Osteoblast (primary cell): ENCODE results near the gene FOSB. TPM values are rescaled to one million over a fixed set of nuclear protein-coding genes. Genes with fewer than 3 reads are reported as not detected.
A peak's percentile ranks its signal among the peaks of the same experiment; 100 is the strongest.

Source experiments
- DNase-seq: peaks from one replicate; pipeline ENCODE4 v3.0.0; 2011; ENCODE audit warnings: low spot score, mixed read lengths; ENCODE audit not compliant: insufficient read length; ENCODE audit errors: missing footprints
- H2AFZ ChIP-seq: 2 replicates; pipeline ENCODE4 v1.6.0; 2011; ENCODE audit warnings: mild to moderate bottlenecking, low read length
- H3K27ac ChIP-seq: 2 replicates; pipeline ENCODE4 v1.5.1; 2011; ENCODE audit warnings: mild to moderate bottlenecking, low read depth, low read length, moderate library complexity
- H3K27me3 ChIP-seq: 2 replicates; pipeline ENCODE4 v1.6.0; 2012; ENCODE audit warnings: mild to moderate bottlenecking, control low read depth, inconsistent platforms, low read length, moderate library complexity; ENCODE audit not compliant: insufficient read depth
- H3K36me3 ChIP-seq: 2 replicates; pipeline ENCODE4 v1.5.1; 2011; ENCODE audit warnings: mild to moderate bottlenecking, low read length, control low read depth, moderate library complexity; ENCODE audit not compliant: insufficient read depth
- H3K4me1 ChIP-seq: 2 replicates; pipeline ENCODE4 v1.5.1; 2011; ENCODE audit warnings: mild to moderate bottlenecking, low read length, control low read depth, moderate library complexity; ENCODE audit not compliant: insufficient read depth
- H3K4me2 ChIP-seq: 2 replicates; pipeline ENCODE4 v1.6.0; 2011; ENCODE audit warnings: mild to moderate bottlenecking, low read length; ENCODE audit not compliant: insufficient read depth
- H3K4me3 ChIP-seq: fragments of 200-600 bp; sonication (generic); 3 replicates; pipeline ENCODE4 v1.5.1; 2012; ENCODE audit warnings: mild to moderate bottlenecking, low read length, inconsistent platforms; ENCODE audit not compliant: insufficient read depth
- H3K79me2 ChIP-seq: 2 replicates; pipeline ENCODE4 v1.6.0; 2012; ENCODE audit warnings: mild to moderate bottlenecking, low read length, control low read depth, inconsistent platforms; ENCODE audit not compliant: insufficient read depth
- H3K9me3 ChIP-seq: 2 replicates; pipeline ENCODE4 v1.5.1; 2011; ENCODE audit warnings: low read depth, low read length, control low read depth
- H4K20me1 ChIP-seq: 2 replicates; pipeline ENCODE4 v1.6.0; 2012; ENCODE audit warnings: mild to moderate bottlenecking, low read length, control low read depth; ENCODE audit not compliant: insufficient read depth
- total RNA-seq: library from RNA; depleted of rRNA; stranded (reverse); fragments of >200 nt; gene quantifications from 2 replicates; pipeline ENCODE4 v1.2.3, GENCODE V29; 2012
- TF ChIP-seq, protein P1 (sequence below): IDR thresholded peaks from 2 replicates; pipeline ENCODE4 v1.5.1; 2011; ENCODE audit warnings: mild to moderate bottlenecking, low read depth, low read length, moderate library complexity; ENCODE audit errors: extremely low read depth

The FOSB gene
- total RNA-seq, 1 donor, result 3.3 TPM

DNA sequence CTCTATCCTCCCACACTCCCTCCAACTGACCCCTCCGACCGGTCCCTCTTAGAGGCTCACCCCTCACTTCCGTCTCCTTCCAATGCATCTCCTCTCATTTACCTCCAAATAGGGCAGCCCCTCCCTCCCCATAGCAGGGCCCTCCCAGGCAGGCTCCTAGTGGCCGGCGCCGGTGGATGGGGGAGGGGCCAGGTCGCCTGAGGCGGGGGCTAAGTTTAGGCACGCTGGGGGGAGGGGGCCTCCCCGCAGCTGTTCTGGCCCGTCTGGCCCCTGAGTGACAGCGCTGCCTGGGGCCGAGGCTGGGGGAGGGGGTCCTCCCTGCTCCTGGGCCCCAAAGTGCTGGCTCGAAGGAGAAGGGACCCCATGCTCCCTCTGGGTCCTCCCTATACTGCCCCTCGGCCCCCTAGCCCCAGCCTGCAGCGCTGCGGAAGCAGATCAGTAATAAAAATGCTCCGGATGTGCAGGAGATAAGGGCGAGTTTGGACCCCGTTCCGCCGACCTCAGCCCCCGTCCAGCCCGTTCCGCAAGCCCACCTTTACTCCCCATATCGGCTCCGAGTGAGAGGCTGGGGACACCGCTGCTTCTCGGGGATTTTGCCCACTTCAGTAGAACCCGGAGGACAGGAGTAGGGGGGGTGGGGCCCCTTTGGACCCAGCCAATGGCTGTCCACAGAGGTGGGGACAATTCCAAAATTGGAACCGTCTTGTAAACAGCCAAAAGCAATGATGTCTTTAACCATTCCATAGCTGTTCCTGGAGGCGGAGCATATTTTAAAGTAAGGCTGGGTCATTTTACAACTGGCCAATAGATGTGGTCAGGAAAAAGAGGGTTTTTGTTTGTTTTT lies 25.1 kb downstream of the FOSB start:
- H3K4me1 ChIP-seq, result peaks cover 14% of the 10 kb centered on the region
- no peaks in the 10 kb centered on the region for H3K9me3 ChIP-seq

DNA sequence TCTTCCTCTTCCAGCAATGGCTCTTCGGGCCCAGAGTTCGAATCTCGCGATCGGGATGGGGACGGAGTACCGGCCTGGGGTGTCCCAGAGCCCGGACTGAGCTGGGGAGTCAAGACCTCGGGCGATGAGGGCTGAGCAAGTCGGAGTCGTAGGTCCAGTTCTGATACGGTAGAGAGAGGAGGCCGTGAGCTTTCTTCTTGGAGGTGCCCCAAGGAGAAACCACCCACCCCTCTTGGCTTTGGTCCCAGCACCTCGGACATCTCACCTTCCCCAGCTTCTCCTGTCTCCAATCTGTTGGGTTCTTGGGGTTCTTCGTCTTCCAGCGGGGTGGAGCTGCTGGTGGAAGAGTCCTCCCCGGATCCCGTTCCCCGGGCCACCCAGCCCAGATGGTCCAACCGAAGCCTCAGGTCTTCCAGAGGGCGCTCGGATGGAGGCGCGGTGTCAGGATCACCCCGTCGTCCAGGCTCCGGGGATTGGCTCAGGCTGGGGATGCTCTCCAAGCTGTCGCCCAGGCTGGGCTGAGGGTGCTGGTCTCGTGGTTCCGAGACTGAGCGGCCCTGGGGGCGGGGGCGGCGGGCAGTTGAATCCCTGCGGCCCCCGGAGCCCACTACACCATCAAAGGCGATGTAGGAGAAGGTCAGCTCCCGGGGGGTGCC lies 26.6 kb downstream of the FOSB start:
- no peak overlapping the region for H3K27ac ChIP-seq
- H3K36me3 ChIP-seq, result no peaks in the 10 kb centered on the region
- H4K20me1 ChIP-seq, result peaks cover 6% of the 10 kb centered on the region
- H2AFZ ChIP-seq, result no peak overlapping the region
- no peaks in the 10 kb centered on the region for H3K9me3 ChIP-seq
- H3K4me1 ChIP-seq, result peaks cover 14% of the 10 kb centered on the region
- H3K27me3 ChIP-seq, result peaks cover 36% of the 10 kb centered on the region
- H3K79me2 ChIP-seq, result no peaks in the 10 kb centered on the region
- H3K4me2 ChIP-seq, result no peak overlapping the region
- TF ChIP-seq, protein P1, sequence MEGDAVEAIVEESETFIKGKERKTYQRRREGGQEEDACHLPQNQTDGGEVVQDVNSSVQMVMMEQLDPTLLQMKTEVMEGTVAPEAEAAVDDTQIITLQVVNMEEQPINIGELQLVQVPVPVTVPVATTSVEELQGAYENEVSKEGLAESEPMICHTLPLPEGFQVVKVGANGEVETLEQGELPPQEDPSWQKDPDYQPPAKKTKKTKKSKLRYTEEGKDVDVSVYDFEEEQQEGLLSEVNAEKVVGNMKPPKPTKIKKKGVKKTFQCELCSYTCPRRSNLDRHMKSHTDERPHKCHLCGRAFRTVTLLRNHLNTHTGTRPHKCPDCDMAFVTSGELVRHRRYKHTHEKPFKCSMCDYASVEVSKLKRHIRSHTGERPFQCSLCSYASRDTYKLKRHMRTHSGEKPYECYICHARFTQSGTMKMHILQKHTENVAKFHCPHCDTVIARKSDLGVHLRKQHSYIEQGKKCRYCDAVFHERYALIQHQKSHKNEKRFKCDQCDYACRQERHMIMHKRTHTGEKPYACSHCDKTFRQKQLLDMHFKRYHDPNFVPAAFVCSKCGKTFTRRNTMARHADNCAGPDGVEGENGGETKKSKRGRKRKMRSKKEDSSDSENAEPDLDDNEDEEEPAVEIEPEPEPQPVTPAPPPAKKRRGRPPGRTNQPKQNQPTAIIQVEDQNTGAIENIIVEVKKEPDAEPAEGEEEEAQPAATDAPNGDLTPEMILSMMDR, result no peak
- no peak overlapping the region for H3K4me3 ChIP-seq
- no peak for DNase-seq

More for the DNA sequence above, 25.1 kb downstream of the FOSB start:
- Histone ChIP-seq H3K27me3 (peaks cover 21% of the 10 kb centered on the region), H3K79me2 (no peaks in the 10 kb centered on the region), H3K4me2 (peak overlapping the region; percentile 79), H4K20me1 (peaks cover 6% of the 10 kb centered on the region), H3K36me3 (no peaks in the 10 kb centered on the region), H3K4me3 (peak overlapping the region; percentile 79), H3K27ac (no peak overlapping the region), H2AFZ (peak overlapping the region; percentile 93)
- peak; percentile 97 for DNase-seq
- TF ChIP-seq, protein P1, result no peak

DNA sequence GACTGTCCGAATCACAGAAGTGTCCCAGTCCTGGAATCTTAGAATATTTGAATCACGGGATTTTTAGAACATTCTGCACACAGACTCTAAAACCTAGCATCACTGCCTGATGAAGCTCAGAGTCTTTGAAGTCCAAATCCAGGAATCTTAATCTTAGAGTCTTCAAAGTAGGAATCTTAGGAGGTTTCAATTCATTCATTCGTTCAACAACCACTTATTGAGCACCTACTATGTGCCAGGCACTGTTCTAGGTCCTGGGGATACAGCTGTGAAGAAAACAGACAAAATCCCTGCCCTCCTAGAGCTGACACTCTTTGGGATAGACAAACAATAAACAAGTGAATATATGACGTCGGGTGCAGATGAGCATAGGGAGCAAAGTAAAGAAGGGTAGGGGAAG lies 27.4 kb downstream of the FOSB start:
- Histone ChIP-seq H3K4me1 (peaks cover 14% of the 10 kb centered on the region), H3K79me2 (no peaks in the 10 kb centered on the region), H3K27ac (no peak overlapping the region), H3K9me3 (no peaks in the 10 kb centered on the region), H2AFZ (no peak overlapping the region), H3K4me3 (no peak overlapping the region), H3K36me3 (no peaks in the 10 kb centered on the region), H3K27me3 (peaks cover 41% of the 10 kb centered on the region), H3K4me2 (no peak overlapping the region), H4K20me1 (peaks cover 6% of the 10 kb centered on the region)
- peak; percentile 71 for DNase-seq
- TF ChIP-seq, protein P1, result no peak

DNA sequence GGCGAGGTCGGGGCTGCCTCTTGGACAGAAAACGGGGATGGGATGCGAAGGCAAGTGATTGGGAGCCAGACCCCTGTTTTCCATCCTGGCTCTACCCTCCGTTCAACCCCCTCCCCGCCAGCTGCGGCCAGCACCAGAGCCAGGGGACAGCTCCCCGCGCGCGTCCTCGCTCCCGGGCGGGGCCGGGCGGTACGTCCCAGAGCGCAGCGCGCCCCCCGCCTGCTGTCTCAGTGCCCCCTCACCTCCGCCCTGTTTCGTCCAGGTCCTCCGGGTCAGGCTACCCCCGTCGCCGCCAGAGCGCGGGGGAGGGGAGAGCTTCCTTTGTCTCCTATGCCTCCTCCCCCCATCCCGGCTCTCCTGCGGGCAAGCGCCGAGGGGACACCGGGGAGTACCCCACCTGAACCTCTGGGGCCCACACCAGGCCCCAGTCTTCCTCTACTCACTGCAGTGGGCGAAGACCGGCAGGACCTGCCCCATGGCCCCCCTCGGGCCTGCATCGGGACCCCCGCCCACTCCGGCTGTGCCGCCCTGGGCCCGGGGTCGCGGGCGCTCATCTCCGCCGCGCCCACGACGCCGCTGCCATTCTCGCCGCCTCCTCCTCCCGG lies 28.7 kb downstream of the FOSB start:
- H3K9me3 ChIP-seq, result no peaks in the 10 kb centered on the region
- H2AFZ ChIP-seq, result no peak overlapping the region
- H3K4me2 ChIP-seq, result peak overlapping the region; percentile 89
- DNase-seq, result peak; percentile 91
- no peaks in the 10 kb centered on the region for H3K36me3 ChIP-seq
- H4K20me1 ChIP-seq, result peaks cover 6% of the 10 kb centered on the region
- H3K27me3 ChIP-seq, result peaks cover 41% of the 10 kb centered on the region
- H3K4me1 ChIP-seq, result peaks cover 14% of the 10 kb centered on the region
- no peak overlapping the region for H3K27ac ChIP-seq
- no peaks in the 10 kb centered on the region for H3K79me2 ChIP-seq
- H3K4me3 ChIP-seq, result peak overlapping the region; percentile 72
- TF ChIP-seq, protein P1, result no peak
